ENCODE measurements around the gene TOMM22.

TOMM22 gene

GRCh38 chr22:38696606-38697424 is 15.1 kb downstream of the TOMM22 start:
- peak; percentile 64 to 82 (median 81) for DNase-seq

- no peak for DNase-seq
These were observed 15.8 kb downstream of the TOMM22 start for GRCh38 chr22:38697425-38698089.

- no peak for DNase-seq
These were observed 16.8 kb downstream of the TOMM22 start for GRCh38 chr22:38698407-38699094.

GRCh38 chr22:38699143-38699542 is 17.4 kb downstream of the TOMM22 start:
- no peak for DNase-seq

GRCh38 chr22:38699784-38700183 is 18.0 kb downstream of the TOMM22 start:
- no peak for DNase-seq

- peak; percentile 88 to 94 (median 88) for DNase-seq
These were observed 18.6 kb downstream of the TOMM22 start for GRCh38 chr22:38700270-38700788.

GRCh38 chr22:38700789-38701628 is 19.3 kb downstream of the TOMM22 start, which contains the start of gene JOSD1:
Gene JOSD1, minus strand, starts transcription at chr22:38700943. Its CDS starts 956 bp downstream, at chr22:38699987.
- peak; percentile 97 to 99 (median 99) for DNase-seq

- peak in 2 of 3 donors; percentile 25 to 57 for DNase-seq
These were observed 23.0 kb downstream of the TOMM22 start for GRCh38 chr22:38704654-38705234.

GRCh38 chr22:38705235-38706100 is 23.7 kb downstream of the TOMM22 start, which contains the start of gene GTPBP1:
Gene GTPBP1, plus strand, starts transcription at chr22:38705944. Its CDS starts 12 bp downstream, at chr22:38705956.
- DNase-seq: peak; percentile 98 to 100 (median 100)

GRCh38 chr22:38706101-38706900 is 24.5 kb downstream of the TOMM22 start:
- peak; percentile 64 to 77 (median 74) for DNase-seq

GRCh38 chr22:38706901-38707195 is 25.1 kb downstream of the TOMM22 start:
- peak; percentile 65 to 72 (median 68) for DNase-seq

- DNase-seq: peak; percentile 33 to 57 (median 56)
These were observed 25.6 kb downstream of the TOMM22 start for GRCh38 chr22:38707346-38707745.

- no peak for DNase-seq
These were observed 26.2 kb downstream of the TOMM22 start for GRCh38 chr22:38707984-38708383.

GRCh38 chr22:38709306-38709705 is 27.5 kb downstream of the TOMM22 start:
- no peak for DNase-seq

- no peak for DNase-seq
These were observed 28.6 kb downstream of the TOMM22 start for GRCh38 chr22:38710351-38710750.

GRCh38 chr22:38710866-38711265 is 29.1 kb downstream of the TOMM22 start:
- no peak for DNase-seq

GRCh38 chr22:38712486-38713207 is 30.9 kb downstream of the TOMM22 start:
- no peak for DNase-seq

- DNase-seq: no peak
These were observed 32.2 kb downstream of the TOMM22 start for GRCh38 chr22:38713921-38714320.

- DNase-seq: peak; percentile 20 to 30 (median 25)
These were observed 33.5 kb downstream of the TOMM22 start for GRCh38 chr22:38715176-38715764.

Measured in suppressor macrophage treated with lipopolysaccharide for 1 hour (primary cell).